Measurements from ENCODE around the gene MAPK7. TPM values are rescaled to one million over a fixed set of nuclear protein-coding genes. Genes with fewer than 3 reads are reported as not detected.
"Not testable (repeated sequence)": the region's sequence is repeated elsewhere in the genome, so short reads cannot be mapped to it uniquely, and the experiment has no call there.

The MAPK7 gene
- total RNA-seq, 4 donors from 2014 or later = 12.9 to 25.2 (median 21.9) TPM

- DNase-seq (ENCODE audit: low spot score) = no peak
- ATAC-seq (ENCODE audit: low FRiP score) = no peak
- TF ChIP-seq, protein P1, sequence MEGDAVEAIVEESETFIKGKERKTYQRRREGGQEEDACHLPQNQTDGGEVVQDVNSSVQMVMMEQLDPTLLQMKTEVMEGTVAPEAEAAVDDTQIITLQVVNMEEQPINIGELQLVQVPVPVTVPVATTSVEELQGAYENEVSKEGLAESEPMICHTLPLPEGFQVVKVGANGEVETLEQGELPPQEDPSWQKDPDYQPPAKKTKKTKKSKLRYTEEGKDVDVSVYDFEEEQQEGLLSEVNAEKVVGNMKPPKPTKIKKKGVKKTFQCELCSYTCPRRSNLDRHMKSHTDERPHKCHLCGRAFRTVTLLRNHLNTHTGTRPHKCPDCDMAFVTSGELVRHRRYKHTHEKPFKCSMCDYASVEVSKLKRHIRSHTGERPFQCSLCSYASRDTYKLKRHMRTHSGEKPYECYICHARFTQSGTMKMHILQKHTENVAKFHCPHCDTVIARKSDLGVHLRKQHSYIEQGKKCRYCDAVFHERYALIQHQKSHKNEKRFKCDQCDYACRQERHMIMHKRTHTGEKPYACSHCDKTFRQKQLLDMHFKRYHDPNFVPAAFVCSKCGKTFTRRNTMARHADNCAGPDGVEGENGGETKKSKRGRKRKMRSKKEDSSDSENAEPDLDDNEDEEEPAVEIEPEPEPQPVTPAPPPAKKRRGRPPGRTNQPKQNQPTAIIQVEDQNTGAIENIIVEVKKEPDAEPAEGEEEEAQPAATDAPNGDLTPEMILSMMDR (IDR thresholded peaks at IDR 0.05) = no peak
Observed at GRCh38 chr17:19347323-19348080, 30.8 kb upstream of the MAPK7 start.

- ATAC-seq (ENCODE audit: low FRiP score) = no peak
- TF ChIP-seq, protein P1 (IDR thresholded peaks at IDR 0.05) = no peak
- no peak for DNase-seq (ENCODE audit: low spot score)
Observed at GRCh38 chr17:19348081-19348650, 30.1 kb upstream of the MAPK7 start.

- DNase-seq (ENCODE audit: low spot score) (no peak), ATAC-seq (ENCODE audit: low FRiP score) (no peak)
Observed at GRCh38 chr17:19348806-19349205, 29.5 kb upstream of the MAPK7 start.

DNA sequence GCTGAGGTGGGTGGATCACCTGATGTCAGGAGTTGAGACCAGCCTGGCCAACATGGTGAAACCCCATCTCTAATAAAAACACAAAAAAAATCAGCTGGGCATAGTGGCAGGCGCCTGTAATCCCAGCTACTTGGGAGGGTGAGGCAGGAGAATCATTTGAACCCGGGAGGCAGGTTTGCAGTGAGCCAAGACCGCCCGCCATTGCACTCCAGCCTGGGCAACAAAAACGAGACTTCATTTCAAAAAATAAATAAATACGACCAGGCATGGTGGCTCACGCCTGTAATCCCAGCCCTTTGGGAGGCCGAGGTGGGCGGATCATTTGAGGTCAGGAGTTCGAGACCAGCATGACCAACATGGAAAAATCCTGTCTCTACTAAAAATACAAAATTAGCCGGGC is 24.9 kb upstream of the MAPK7 start:
- not testable (repeated sequence) for DNase-seq (ENCODE audit: low spot score); ATAC-seq (ENCODE audit: low FRiP score)

More at GRCh38 chr17:19348806-19349205, 29.5 kb upstream of the MAPK7 start:
- TF ChIP-seq, protein P1 (IDR thresholded peaks at IDR 0.05) = no peak

GRCh38 chr17:19354748-19355147 is 23.6 kb upstream of the MAPK7 start:
- ATAC-seq (ENCODE audit: low FRiP score) (no peak), DNase-seq (ENCODE audit: low spot score) (no peak)
- TF ChIP-seq, protein P1 (IDR thresholded peaks at IDR 0.05) = no peak

DNA sequence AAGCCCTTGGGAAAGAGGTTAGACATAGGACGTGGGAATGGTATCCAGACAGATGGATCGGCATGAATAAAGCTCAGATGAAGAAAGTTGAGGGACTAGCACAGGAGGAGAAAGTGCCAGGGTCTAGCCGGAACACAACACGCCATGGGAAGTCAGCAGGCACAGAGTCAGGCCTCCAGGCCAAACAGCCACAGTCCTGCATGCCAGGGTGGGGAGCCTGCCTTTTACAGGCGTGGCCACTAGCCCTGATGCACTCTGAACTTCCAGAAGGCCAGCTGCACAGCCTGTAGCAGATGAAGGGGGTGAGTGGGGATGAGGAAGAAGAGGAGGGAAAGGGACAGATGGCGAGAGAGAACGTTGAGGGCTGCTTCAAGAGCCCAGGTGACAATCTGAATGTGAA is 20.9 kb upstream of the MAPK7 start:
- TF ChIP-seq, protein P1 (IDR thresholded peaks at IDR 0.05) = no peak
- DNase-seq (ENCODE audit: low spot score) (no peak), ATAC-seq (ENCODE audit: low FRiP score) (no peak)

DNA sequence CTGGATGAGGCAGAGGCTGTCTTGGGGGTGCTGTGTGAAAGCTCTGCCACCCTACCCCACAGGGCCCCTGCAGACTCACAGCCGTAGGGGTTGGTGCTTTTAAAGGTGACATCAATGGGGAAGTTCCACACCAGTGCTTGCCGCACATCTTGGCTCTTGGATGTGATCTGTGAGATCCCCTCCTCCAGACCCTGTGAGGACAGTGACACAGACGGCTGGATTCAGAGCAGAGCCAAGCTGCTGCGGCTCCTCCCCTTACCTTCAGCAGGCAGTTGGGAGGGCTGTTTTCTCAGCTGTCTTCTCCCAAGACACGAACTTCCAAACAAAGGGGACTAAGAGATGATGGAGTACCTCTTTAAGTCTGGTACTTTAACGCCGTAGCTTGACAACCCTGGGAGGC is 20.5 kb upstream of the MAPK7 start:
- ATAC-seq (ENCODE audit: low FRiP score) = no peak
- TF ChIP-seq, protein P1 (IDR thresholded peaks at IDR 0.05) = no peak
- no peak for DNase-seq (ENCODE audit: low spot score)

Data from omental fat pad (tissue), 4 donors.